ENCODE measurements around the gene LOX. TPM values are rescaled to one million over a fixed set of nuclear protein-coding genes. Genes with fewer than 3 reads are reported as not detected.

LOX gene
- total RNA-seq, 1 donor from 2014 or later, result 0.11 TPM

DNA sequence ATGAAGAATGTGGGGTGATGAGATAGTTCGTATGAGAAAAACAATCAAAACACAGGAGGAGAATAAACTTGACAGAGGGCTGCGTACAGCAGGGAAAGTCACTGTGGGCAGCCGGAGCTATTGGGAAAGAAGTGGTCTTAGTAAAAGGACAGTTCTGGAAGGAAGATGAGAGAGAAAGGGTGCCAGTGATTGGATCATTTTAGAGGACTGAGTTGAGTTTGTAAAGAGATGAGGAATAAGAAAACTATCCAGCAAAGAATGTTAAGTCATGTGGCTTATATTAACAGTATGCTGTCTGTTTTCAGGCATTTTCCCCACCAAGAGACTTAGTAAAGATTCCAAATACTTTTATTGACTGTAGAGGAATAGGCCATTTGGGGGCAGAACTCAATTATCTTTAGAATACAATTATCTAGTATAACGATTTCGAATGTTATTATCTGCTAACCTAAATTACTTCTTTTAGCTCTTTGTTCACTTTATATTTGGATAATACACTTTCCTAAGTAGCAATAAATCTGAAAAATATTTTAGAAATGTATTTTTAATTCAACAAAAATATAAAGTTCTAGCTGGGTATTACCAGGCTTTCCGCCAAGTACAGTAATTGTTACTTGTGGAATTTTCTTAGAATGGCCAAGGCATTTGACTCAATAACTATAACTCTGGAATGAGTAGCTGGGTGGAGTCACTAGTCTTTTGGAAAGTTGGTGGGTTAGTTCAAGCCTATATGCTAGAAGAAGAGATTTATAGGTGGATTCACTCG, 15.5 kb upstream of the LOX start:
- H2AFZ ChIP-seq (replicated peaks), result no peak overlapping the region
- H3K4me3 Mint-ChIP-seq, result no peak overlapping the region

DNA sequence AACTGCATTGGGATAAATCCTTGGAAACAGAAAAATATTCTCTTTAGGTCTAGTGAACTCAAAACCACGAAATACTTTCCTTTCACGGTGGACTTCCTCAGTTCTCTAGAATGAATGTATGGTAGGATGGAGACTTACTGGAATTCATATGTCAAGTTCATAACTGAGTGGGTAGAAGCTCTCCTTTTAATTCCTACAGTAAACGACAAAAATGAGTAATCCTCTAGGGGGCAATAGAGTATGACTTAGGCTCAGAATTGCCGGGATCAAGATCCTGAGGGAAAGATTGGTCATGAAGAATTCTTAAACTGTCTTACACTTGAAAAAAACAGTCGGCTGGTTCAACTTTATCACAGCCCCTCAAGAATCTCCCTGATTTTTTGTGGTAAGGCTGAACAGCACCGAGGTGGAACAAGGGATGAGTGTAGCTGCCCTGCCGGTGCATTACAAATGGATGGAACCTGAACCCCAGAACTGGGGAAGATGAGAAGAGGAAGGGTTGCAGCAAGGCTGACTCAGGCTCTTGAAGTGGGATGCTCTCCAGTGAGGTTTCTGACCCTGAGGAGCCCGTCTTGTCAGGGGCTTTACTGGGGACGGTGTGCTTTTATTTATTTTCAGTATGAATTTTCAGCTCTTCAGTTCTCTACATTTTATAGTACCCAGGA, 14.0 kb upstream of the LOX start:
- Histone ChIP-seq H3K4me3 (no peak overlapping the region), H3K27me3 (no peaks in the 10 kb centered on the region), H4K20me1 (ENCODE audit: low read depth) (no peaks in the 10 kb centered on the region), H3K4me1 (no peaks in the 10 kb centered on the region), H3K27ac (no peak overlapping the region), H3K36me3 (no peaks in the 10 kb centered on the region), H3K4me2 (no peak overlapping the region), H3K9ac (no peak overlapping the region), H2AFZ (replicated peaks) (no peak overlapping the region), H3F3A (ENCODE audit: low read depth) (no peaks in the 10 kb centered on the region), H3K9me3 (ENCODE audit: low read depth) (no peaks in the 10 kb centered on the region), H3K79me2 (ENCODE audit: low read depth) (no peaks in the 10 kb centered on the region)
- H3K27me3 Mint-ChIP-seq (ENCODE audit: insufficient read depth, low read depth), result no peaks in the 10 kb centered on the region
- TF ChIP-seq, protein P1, sequence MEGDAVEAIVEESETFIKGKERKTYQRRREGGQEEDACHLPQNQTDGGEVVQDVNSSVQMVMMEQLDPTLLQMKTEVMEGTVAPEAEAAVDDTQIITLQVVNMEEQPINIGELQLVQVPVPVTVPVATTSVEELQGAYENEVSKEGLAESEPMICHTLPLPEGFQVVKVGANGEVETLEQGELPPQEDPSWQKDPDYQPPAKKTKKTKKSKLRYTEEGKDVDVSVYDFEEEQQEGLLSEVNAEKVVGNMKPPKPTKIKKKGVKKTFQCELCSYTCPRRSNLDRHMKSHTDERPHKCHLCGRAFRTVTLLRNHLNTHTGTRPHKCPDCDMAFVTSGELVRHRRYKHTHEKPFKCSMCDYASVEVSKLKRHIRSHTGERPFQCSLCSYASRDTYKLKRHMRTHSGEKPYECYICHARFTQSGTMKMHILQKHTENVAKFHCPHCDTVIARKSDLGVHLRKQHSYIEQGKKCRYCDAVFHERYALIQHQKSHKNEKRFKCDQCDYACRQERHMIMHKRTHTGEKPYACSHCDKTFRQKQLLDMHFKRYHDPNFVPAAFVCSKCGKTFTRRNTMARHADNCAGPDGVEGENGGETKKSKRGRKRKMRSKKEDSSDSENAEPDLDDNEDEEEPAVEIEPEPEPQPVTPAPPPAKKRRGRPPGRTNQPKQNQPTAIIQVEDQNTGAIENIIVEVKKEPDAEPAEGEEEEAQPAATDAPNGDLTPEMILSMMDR (IDR thresholded peaks at IDR 0.05), result peak; percentile 75
- TF ChIP-seq EZH2 (IDR thresholded peaks at IDR 0.05), result no peak
- no peaks in the 10 kb centered on the region for H3K9me3 Mint-ChIP-seq
- H3K4me1 Mint-ChIP-seq, result no peaks in the 10 kb centered on the region
- H3K27ac Mint-ChIP-seq, result no peak overlapping the region
- no peak overlapping the region for H3K4me3 Mint-ChIP-seq
- DNase-seq (ENCODE audit: low spot score), result peak; percentile 45
- no peaks in the 10 kb centered on the region for H3K36me3 Mint-ChIP-seq

More for the DNA sequence above, 15.5 kb upstream of the LOX start:
- Histone ChIP-seq H3K36me3 (no peaks in the 10 kb centered on the region), H3K9ac (no peak overlapping the region), H3K4me1 (no peaks in the 10 kb centered on the region), H3K27me3 (no peaks in the 10 kb centered on the region), H4K20me1 (ENCODE audit: low read depth) (no peaks in the 10 kb centered on the region), H3K4me2 (no peak overlapping the region), H3F3A (ENCODE audit: low read depth) (no peaks in the 10 kb centered on the region), H3K4me3 (no peak overlapping the region), H3K9me3 (ENCODE audit: low read depth) (no peaks in the 10 kb centered on the region), H3K79me2 (ENCODE audit: low read depth) (no peaks in the 10 kb centered on the region), H3K27ac (no peak overlapping the region)
- TF ChIP-seq EZH2phosphoT487 (IDR thresholded peaks at IDR 0.05) (no peak), EZH2 (IDR thresholded peaks at IDR 0.05) (no peak)
- TF ChIP-seq, protein P1 (IDR thresholded peaks at IDR 0.05), result no peak
- no peaks in the 10 kb centered on the region for H3K4me1 Mint-ChIP-seq
- no peak for DNase-seq (ENCODE audit: low spot score)
- H3K9me3 Mint-ChIP-seq, result no peaks in the 10 kb centered on the region
- H3K27me3 Mint-ChIP-seq (ENCODE audit: insufficient read depth, low read depth), result no peaks in the 10 kb centered on the region
- no peaks in the 10 kb centered on the region for H3K36me3 Mint-ChIP-seq
- no peak overlapping the region for H3K27ac Mint-ChIP-seq

DNA sequence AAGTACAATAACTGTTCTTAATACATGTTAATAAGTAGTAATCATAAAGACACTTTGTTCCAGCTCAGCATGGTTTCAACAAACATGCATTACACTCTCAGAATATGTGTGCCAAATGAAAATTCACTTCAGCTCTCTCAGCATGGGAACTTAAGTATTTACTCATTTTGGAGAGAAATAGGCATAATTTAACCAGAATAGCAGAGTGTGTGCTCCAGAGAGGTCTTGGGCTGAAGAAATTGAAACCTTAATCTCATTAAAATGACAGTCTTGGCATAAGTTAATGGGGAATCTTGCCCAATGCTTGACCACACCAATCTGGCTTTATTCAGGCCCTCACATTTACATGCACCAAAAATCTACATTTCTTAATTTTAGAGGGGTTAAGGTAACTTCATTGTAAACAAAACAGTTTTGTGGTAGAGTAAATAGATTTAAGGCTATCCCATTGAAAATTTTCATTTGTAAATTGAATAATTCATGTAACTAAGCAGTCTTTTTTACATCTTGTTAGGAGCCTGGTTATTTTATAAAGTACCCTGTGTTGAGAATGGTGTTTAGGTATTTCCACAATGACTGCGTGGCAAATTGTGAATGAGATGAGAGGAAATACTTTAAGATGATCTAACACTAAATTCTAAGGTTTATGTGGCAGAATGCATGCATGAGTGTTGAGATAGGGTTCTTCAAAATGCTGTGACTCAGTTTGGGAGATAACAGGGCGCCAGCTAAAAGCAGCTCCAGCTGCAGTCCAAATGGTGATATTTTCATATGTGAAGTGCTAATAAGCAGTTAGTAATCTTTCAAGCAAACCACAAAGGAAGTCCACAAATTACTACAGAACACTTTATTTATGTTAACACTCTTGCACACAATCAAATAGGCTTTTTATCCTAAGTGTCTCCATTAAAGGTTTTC, 11.3 kb upstream of the LOX start:
- H3K36me3 ChIP-seq, result no peaks in the 10 kb centered on the region
- H3K4me3 ChIP-seq, result no peak overlapping the region
- H3K9ac ChIP-seq, result no peak overlapping the region
- H3K27ac Mint-ChIP-seq, result no peak overlapping the region
- H3K36me3 Mint-ChIP-seq, result no peaks in the 10 kb centered on the region
- no peaks in the 10 kb centered on the region for H3K27me3 ChIP-seq
- H3F3A ChIP-seq (ENCODE audit: low read depth), result no peaks in the 10 kb centered on the region
- H3K4me1 Mint-ChIP-seq, result no peaks in the 10 kb centered on the region
- no peak overlapping the region for H3K4me2 ChIP-seq
- H2AFZ ChIP-seq (replicated peaks), result no peak overlapping the region
- no peaks in the 10 kb centered on the region for H3K9me3 ChIP-seq (ENCODE audit: low read depth)
- no peaks in the 10 kb centered on the region for H3K4me1 ChIP-seq
- no peak overlapping the region for H3K4me3 Mint-ChIP-seq
- no peak for DNase-seq (ENCODE audit: low spot score)
- no peaks in the 10 kb centered on the region for H3K27me3 Mint-ChIP-seq (ENCODE audit: insufficient read depth, low read depth)
- TF ChIP-seq EZH2 (IDR thresholded peaks at IDR 0.05) (no peak), EZH2phosphoT487 (IDR thresholded peaks at IDR 0.05) (no peak)
- TF ChIP-seq, protein P1 (IDR thresholded peaks at IDR 0.05), result no peak
- H3K9me3 Mint-ChIP-seq, result no peaks in the 10 kb centered on the region
- no peaks in the 10 kb centered on the region for H3K79me2 ChIP-seq (ENCODE audit: low read depth)
- no peak overlapping the region for H3K27ac ChIP-seq
- H4K20me1 ChIP-seq (ENCODE audit: low read depth), result no peaks in the 10 kb centered on the region
